Esophagus squamous epithelium (tissue), 5 donors: ENCODE results near the gene BTBD2. TPM values are rescaled to one million over a fixed set of nuclear protein-coding genes. Genes with fewer than 3 reads are reported as not detected.

ENCODE experiments used
- DNase-seq: peaks from one replicate; lab custom pipeline; 2025; lab: John Stamatoyannopoulos, UW
- H3K27ac ChIP-seq, 4 donors: fragments of 200-600 bp; sonication (generic); one replicate each; pipeline ENCODE4 v1.5.1; 2016 to 2019; ENCODE audit warnings: mild to moderate bottlenecking in 1 of 4
- H3K27me3 ChIP-seq, 4 donors: fragments of 200-600 bp; sonication (generic); 1 replicate in 3 of 4; 2 replicates in 1 of 4; pipeline versions ENCODE4 v1.5.1 to v1.6.0; 2017 to 2021; ENCODE audit warnings: antibody characterized with exemption in 1 of 4
- H3K36me3 ChIP-seq, 3 donors: fragments of 200-600 bp; sonication (generic); one replicate each; pipeline ENCODE4 v1.5.1; 2016 to 2019
- H3K4me1 ChIP-seq, 3 donors: fragments of 200-600 bp; sonication (generic); one replicate each; pipeline ENCODE4 v1.5.1; 2017 to 2019
- H3K4me3 ChIP-seq, 4 donors: fragments of 200-600 bp; sonication (generic); 1 replicate in 3 of 4; 2 replicates in 1 of 4; pipeline ENCODE4 v1.5.1; 2016 to 2019; ENCODE audit warnings: mild to moderate bottlenecking in 2 of 4, moderate library complexity in 1 of 4
- H3K9me3 ChIP-seq, 3 donors: fragments of 200-600 bp; sonication (generic); one replicate each; pipeline ENCODE4 v1.5.1; 2016 to 2019
- CTCF ChIP-seq, 6 experiments: fragments of 450-650 bp in 4 of 6; fragments of 200-600 bp in 2 of 6; sonication (generic) in 2 of 6; IDR thresholded peaks; one replicate each; pipeline ENCODE4 v1.5.1; 2016 to 2019; ENCODE audit warnings: antibody characterized with exemption in 6 of 6, mild to moderate bottlenecking in 4 of 6, moderate library complexity in 4 of 6
- POLR2A ChIP-seq, 4 donors: fragments of 450-650 bp; IDR thresholded peaks; one replicate each; pipeline ENCODE4 v1.6.1; 2017; ENCODE audit warnings: antibody characterized with exemption in 4 of 4, mild to moderate bottlenecking in 4 of 4, moderate library complexity in 3 of 4
- WGBS, 2 donors: methylation state at CpG; one replicate each; pipeline ENCODE4 v1.1.5; 2018; 5-methylcytosine and 5-hydroxymethylcytosine counted together
- intact Hi-C: fragments of 100-400 bp; cut with DNase I; formaldehyde crosslinking; loops from one replicate; pipeline ENCODE4 v1.15.0; 2022
- total RNA-seq, 4 donors: library from RNA; depleted of rRNA; stranded (reverse); fragments of >200 nt; gene quantifications; one replicate each; pipeline ENCODE4 v1.1.0, GENCODE V29; 2016
- donor health status: DM: yes; HTN: yes; CAD: no.

BTBD2 gene
- total RNA-seq, 4 donors from 2014 or later: 42.3 to 79.0 (median 63.8) TPM

DNA sequence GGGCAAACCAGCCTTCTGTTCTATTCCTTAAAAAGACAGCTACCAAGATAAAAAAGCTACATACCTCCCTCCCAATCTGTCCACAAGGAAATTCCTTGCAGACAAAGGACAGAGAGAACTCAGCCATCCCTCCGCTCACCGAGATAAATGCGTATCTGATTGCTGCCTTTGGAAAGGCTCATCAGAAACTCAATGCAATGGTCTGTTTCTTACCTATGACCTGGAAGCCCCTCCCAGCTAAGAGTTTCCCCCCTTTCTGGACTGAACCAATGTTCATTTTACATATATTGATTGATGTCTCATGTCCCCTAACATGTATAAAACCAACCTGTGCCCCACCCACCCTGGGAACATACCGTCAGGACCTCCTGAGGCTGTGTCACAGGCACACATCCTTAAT lies 11.6 kb downstream of the BTBD2 start:
- TF ChIP-seq CTCF (IDR thresholded peaks at IDR 0.05) (no peak), POLR2A (IDR thresholded peaks at IDR 0.05) (no peak)
- 87 to 88% methylated on average over 4 of the region's 4 CpGs for WGBS, 2 donors
- H3K36me3 ChIP-seq: peaks cover 0 to 69% (median 5%) of the 10 kb centered on the region in 3 donors
- no peak overlapping the region for H3K27ac ChIP-seq
- H3K4me3 ChIP-seq: no peak overlapping the region
- H3K4me1 ChIP-seq: no peaks in the 10 kb centered on the region
- DNase-seq: no peak
- no peaks in the 10 kb centered on the region for H3K27me3 ChIP-seq
- H3K9me3 ChIP-seq: no peaks in the 10 kb centered on the region
- intact Hi-C loops: no loop called here

- no peak overlapping the region for H3K27ac ChIP-seq
- no peak overlapping the region for H3K4me3 ChIP-seq
- intact Hi-C loops: no loop called here
- WGBS, 2 donors: 81 to 94% methylated on average over 13 to 19 of the region's 26 CpGs
- H3K4me1 ChIP-seq: no peaks in the 10 kb centered on the region
- H3K36me3 ChIP-seq: peaks cover 0 to 94% (median 10%) of the 10 kb centered on the region in 3 donors
- H3K27me3 ChIP-seq: no peaks in the 10 kb centered on the region
- TF ChIP-seq CTCF (IDR thresholded peaks at IDR 0.05) (no peak), POLR2A (IDR thresholded peaks at IDR 0.05) (no peak)
- H3K9me3 ChIP-seq: no peaks in the 10 kb centered on the region
- no peak for DNase-seq
Measured at GRCh38 chr19:1999856-2000515, 15.5 kb downstream of the BTBD2 start.

DNA sequence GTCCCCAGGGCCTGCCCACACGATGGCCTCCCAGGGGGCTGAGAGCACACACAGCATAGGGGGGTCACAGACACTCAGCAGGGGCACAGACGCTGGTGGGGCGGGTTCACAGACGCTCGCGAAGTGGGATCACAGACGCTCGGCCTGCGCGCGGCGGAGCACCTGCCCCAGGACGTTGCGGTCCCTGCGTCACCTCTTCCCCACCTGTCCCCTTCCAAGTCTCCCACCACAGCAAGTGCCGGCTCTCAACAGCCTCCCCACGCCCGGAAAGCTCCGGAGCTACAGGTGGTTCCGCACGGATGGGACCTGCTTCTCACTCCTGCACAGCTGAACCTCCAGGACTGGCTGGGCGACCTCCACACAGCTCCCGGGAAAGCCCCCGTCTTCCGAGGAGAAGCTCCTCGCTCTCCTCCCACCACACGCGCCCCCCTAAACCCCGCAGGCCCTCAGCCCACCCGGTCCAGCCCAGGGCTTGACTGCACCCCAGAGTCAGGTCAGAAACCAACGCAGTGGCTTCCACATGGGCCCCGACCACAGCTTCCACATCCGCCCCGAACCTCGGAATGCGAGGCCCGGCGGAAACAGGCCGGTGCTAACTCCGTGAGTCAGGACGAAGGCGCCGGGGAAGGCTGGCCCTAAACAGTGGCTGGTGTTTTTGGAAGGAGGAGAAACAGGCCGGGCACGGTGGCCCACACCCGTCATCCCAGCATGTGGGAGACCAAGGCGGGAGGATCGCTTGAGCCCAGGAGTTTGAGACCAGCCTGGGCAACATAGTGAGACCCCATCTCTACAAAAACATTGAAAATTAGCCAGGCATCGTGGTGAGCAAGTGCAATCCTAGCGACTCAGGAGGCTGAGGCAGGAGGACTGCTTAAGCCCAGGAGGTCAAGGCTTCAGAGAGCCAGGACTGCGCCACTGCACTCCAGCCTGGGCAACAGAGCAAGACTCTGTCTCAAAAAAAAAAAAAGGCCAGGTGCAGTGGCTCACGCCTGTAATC lies 16.5 kb downstream of the BTBD2 start:
- no peak for TF ChIP-seq POLR2A (IDR thresholded peaks at IDR 0.05)
- no peak for TF ChIP-seq CTCF (IDR thresholded peaks at IDR 0.05)
- 92% methylated on average over 30 of the region's 52 CpGs; no CpG with 5 or more reads in 1 of the 2 donors for WGBS, 2 donors
- intact Hi-C loops: no loop called here
- no peaks in the 10 kb centered on the region for H3K9me3 ChIP-seq
- H3K27ac ChIP-seq: no peak overlapping the region
- H3K4me1 ChIP-seq: no peaks in the 10 kb centered on the region
- H3K36me3 ChIP-seq: peaks cover 0 to 94% (median 10%) of the 10 kb centered on the region in 3 donors
- no peak overlapping the region for H3K4me3 ChIP-seq
- H3K27me3 ChIP-seq: no peaks in the 10 kb centered on the region
- no peak for DNase-seq

DNA sequence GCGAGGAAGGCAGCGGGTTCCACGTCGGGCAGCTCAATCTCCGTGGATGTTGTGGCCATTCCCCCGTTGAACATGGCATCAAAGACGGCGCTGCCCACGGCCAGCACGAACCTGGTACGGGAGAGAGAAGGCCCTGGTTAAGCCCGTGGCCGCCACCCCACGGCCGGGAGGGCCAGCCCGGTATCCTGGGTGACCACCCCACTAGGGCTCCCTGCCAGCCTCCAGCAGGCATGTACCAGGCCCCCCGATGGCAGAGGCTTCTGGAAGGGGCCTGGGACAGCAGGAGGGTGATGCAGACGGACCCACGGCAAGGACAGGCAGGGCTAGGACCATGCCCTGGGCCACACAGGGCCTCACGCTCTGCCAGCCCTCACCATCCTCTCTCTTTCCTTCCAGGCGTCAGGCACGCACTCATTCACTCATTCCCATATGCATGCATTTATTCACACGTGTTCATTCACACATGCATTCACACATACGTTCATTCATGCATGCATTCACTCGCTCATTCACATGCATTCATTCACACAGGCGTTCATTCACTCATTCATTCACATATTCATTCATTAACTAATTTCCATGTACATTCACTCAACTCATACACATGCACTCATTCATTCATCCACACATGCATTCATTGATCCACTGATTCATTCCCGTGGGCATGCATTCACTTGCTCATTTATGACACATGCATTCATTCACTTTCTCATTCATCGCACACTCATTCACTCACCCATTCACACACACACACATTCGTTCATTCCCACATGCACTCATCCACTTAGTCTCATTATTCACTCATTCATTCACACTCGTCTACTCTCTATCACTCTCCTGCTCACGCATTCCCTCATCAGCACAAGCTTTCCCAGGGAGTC lies 17.9 kb downstream of the BTBD2 start:
- Histone ChIP-seq H3K4me1 (no peaks in the 10 kb centered on the region), H3K9me3 (no peaks in the 10 kb centered on the region), H3K36me3 (peaks cover 0 to 94% (median 15%) of the 10 kb centered on the region in 3 donors), H3K4me3 (no peak overlapping the region), H3K27ac (no peak overlapping the region), H3K27me3 (no peaks in the 10 kb centered on the region)
- WGBS, 2 donors: 78 to 88% methylated on average over 17 to 29 of the region's 31 CpGs
- no peak for DNase-seq
- intact Hi-C loops: no loop called here
- no peak for TF ChIP-seq CTCF (IDR thresholded peaks at IDR 0.05)
- TF ChIP-seq POLR2A (IDR thresholded peaks at IDR 0.05): no peak
